GM23248 (cell line): ENCODE measurements around the gene PDE10A.

Source experiments
- EZH2 ChIP-seq: fragments of 200-600 bp; sonication (generic); IDR thresholded peaks from 2 replicates; pipeline ENCODE4 v1.6.1; 2018; ENCODE audit warnings: antibody characterized with exemption, mild to moderate bottlenecking; ENCODE audit not compliant: insufficient read depth, poor library complexity, severe bottlenecking
- EZH2phosphoT487 ChIP-seq: fragments of 200-600 bp; sonication (generic); IDR thresholded peaks from 2 replicates; pipeline ENCODE4 v1.6.1; 2018; ENCODE audit warnings: antibody characterized with exemption, moderate library complexity, mild to moderate bottlenecking, low read depth; ENCODE audit not compliant: insufficient read depth

DNA sequence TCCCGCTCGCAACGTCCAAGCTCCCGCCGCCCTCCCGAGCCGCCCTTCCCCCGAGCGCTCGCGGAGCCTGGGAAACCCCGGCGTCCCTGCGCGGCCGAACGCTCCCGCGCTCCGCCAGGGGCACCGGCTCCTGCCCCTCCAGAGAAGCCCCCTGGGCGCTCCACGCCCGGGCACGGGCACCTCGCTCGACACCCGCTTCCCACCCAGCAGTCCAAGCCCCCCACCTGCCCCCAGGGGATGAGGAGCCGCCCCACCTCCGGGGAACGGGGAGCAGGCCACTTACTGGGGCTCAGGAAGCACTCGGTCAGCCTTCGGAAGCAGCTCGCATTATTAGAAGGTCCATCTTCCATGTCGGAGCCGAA, 1.4 kb downstream of the PDE10A start:
- TF ChIP-seq EZH2, result no peak
- no peak for TF ChIP-seq EZH2phosphoT487
